Panc1 (cell line): ENCODE results near the gene SUFU. TPM values are rescaled to one million over a fixed set of nuclear protein-coding genes. Genes with fewer than 3 reads are reported as not detected.

Experiments used
- ATAC-seq: fragments of 200-7000 bp; cut with Tn5 transposase; 2 replicates; pipeline ENCODE4 v1.9.1; 2020; ENCODE audit warnings: mild to moderate bottlenecking, moderate library complexity
- BruUV-seq: library from RNA; stranded (reverse); fragments of 400-500 nt; replicated peaks from 2 replicates; lab custom pipeline; 2021; lab: Mats Ljungman, UMichigan
- CTCF ChIA-PET: fragments of 300-600 bp; sonication (Branson Sonifier 250); formaldehyde crosslinking; loops from one replicate; lab custom pipeline; 2022; ENCODE audit warnings: antibody characterized with exemption; lab: Charles Lee
- POLR2A ChIA-PET: fragments of 300-600 bp; sonication (Branson Sonifier 250); formaldehyde crosslinking; loops from one replicate; lab custom pipeline; 2022; ENCODE audit warnings: antibody characterized with exemption; lab: Charles Lee
- DNase-seq: peaks from one replicate; pipeline ENCODE4 v3.0.0-alpha.2; 2010; ENCODE audit warnings: low read depth, low spot score
- H3K27ac ChIP-seq: 2 replicates; pipeline ENCODE4 v1.5.1; 2011; ENCODE audit warnings: mild to moderate bottlenecking, low read length, inconsistent platforms
- H3K27me3 ChIP-seq: fragments of 200-500 bp; sonication (Bioruptor generic); 2 replicates; pipeline ENCODE4 v1.6.0; 2014; ENCODE audit warnings: low read length, inconsistent platforms; ENCODE audit not compliant: control insufficient read depth, insufficient read depth
- H3K36me3 ChIP-seq: fragments of 200-500 bp; sonication (Bioruptor generic); 2 replicates; pipeline ENCODE4 v1.5.1; 2014; ENCODE audit warnings: inconsistent platforms, mild to moderate bottlenecking, low read length, moderate library complexity; ENCODE audit not compliant: control insufficient read depth, insufficient read depth
- H3K4me1 ChIP-seq: 2 replicates; pipeline ENCODE4 v1.5.1; 2011; ENCODE audit warnings: inconsistent platforms, mild to moderate bottlenecking, low read length, moderate library complexity; ENCODE audit not compliant: control insufficient read depth, insufficient read depth
- H3K4me3 ChIP-seq, 2 experiments: 2 replicates each; pipeline ENCODE4 v1.5.1; 2011 to 2012; ENCODE audit warnings: low read depth in 2 of 2, low read length in 2 of 2, mild to moderate bottlenecking in 2 of 2, inconsistent platforms in 1 of 2, moderate library complexity in 1 of 2
- H3K9me3 ChIP-seq: fragments of 200-500 bp; sonication (Bioruptor generic); 2 replicates; pipeline ENCODE4 v1.5.1; 2014; ENCODE audit warnings: low read depth, mild to moderate bottlenecking, inconsistent platforms, low read length, moderate library complexity; ENCODE audit not compliant: control insufficient read depth, insufficient read depth
- POLR2AphosphoS5 ChIP-seq: IDR thresholded peaks from 2 replicates; pipeline ENCODE4 v1.6.1; 2012; ENCODE audit warnings: mild to moderate bottlenecking, low read depth, low read length, moderate library complexity
- SIN3A ChIP-seq: IDR thresholded peaks from 2 replicates; pipeline ENCODE4 v1.6.1; 2012; ENCODE audit warnings: low read depth, mild to moderate bottlenecking, low read length, moderate library complexity, borderline replicate concordance; ENCODE audit not compliant: insufficient read depth
- TCF7L2 ChIP-seq: IDR thresholded peaks from 2 replicates; pipeline ENCODE4 v1.6.1; 2011; ENCODE audit warnings: mild to moderate bottlenecking, low read depth, low read length, inconsistent platforms
- in situ Hi-C: cut with HindIII; loops from 2 replicates; pipeline ENCODE4 v1.10.0; 2016; ENCODE audit warnings: low sequenced_read_pairs, low pct_unique_long_range_greater_than_20kb
- intact Hi-C: fragments of 100-400 bp; cut with micrococcal nuclease; formaldehyde crosslinking; loops from one replicate; pipeline ENCODE4 v1.10.0; 2022; ENCODE audit not compliant: unreplicated experiment
- total RNA-seq: library from RNA; stranded (reverse); gene quantifications from one replicate; pipeline ENCODE4 v1.2.1, GENCODE V29; 2021; ENCODE audit not compliant: unreplicated experiment
- TF ChIP-seq, protein P1 (sequence below), 2 experiments: IDR thresholded peaks; 2 replicates each; pipeline ENCODE4 v1.6.1; 2011 to 2012; ENCODE audit warnings: low read depth in 2 of 2, control low read depth in 1 of 2, low read length in 1 of 2, mild to moderate bottlenecking in 1 of 2, moderate library complexity in 1 of 2; ENCODE audit not compliant: insufficient read depth in 1 of 2
- TF ChIP-seq, protein P2 (sequence below): fragments of 450-650 bp; IDR thresholded peaks from 2 replicates; pipeline ENCODE4 v1.5.1; 2017; ENCODE audit warnings: mild to moderate bottlenecking

Gene SUFU
- total RNA-seq, 1 experiment from 2014 or later = 9.5 TPM

DNA sequence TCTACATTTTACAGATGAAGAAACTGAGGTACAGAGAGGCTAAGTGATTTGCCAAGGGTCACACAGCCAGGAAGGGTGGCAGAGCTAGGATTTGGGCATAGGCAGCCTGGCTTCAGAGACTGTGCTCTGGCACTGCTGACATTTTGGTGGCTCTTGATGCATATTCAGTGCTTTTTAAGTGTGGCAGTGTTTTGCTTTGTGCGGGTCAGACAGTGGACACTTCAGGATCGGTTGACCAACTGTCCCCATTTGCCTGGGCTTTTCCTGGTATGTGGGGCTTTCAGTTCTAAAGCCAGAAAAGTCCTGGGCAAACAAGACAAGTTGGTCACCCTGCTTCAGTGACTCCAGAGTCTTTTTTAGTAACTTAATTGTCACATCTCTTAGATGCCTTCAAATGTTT is 35.0 kb downstream of the SUFU start:
- ATAC-seq (no peak), DNase-seq (no peak)
- ChIA-PET CTCF (no interaction called here), POLR2A (no interaction called here)
- intact Hi-C loops = no loop called here
- H3K9me3 ChIP-seq = no peaks in the 10 kb centered on the region
- H3K27me3 ChIP-seq = no peaks in the 10 kb centered on the region
- no TSS peak for BruUV-seq
- no peaks in the 10 kb centered on the region for H3K4me1 ChIP-seq
- TF ChIP-seq, protein P1, sequence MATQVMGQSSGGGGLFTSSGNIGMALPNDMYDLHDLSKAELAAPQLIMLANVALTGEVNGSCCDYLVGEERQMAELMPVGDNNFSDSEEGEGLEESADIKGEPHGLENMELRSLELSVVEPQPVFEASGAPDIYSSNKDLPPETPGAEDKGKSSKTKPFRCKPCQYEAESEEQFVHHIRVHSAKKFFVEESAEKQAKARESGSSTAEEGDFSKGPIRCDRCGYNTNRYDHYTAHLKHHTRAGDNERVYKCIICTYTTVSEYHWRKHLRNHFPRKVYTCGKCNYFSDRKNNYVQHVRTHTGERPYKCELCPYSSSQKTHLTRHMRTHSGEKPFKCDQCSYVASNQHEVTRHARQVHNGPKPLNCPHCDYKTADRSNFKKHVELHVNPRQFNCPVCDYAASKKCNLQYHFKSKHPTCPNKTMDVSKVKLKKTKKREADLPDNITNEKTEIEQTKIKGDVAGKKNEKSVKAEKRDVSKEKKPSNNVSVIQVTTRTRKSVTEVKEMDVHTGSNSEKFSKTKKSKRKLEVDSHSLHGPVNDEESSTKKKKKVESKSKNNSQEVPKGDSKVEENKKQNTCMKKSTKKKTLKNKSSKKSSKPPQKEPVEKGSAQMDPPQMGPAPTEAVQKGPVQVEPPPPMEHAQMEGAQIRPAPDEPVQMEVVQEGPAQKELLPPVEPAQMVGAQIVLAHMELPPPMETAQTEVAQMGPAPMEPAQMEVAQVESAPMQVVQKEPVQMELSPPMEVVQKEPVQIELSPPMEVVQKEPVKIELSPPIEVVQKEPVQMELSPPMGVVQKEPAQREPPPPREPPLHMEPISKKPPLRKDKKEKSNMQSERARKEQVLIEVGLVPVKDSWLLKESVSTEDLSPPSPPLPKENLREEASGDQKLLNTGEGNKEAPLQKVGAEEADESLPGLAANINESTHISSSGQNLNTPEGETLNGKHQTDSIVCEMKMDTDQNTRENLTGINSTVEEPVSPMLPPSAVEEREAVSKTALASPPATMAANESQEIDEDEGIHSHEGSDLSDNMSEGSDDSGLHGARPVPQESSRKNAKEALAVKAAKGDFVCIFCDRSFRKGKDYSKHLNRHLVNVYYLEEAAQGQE (IDR thresholded peaks at IDR 0.05; ENCODE audit: insufficient read depth in 1 of 2, low read depth in 2 of 2, low read length in 1 of 2) = no peak
- TF ChIP-seq TCF7L2 (no peak), SIN3A (no peak), POLR2AphosphoS5 (no peak)
- TF ChIP-seq, protein P2, sequence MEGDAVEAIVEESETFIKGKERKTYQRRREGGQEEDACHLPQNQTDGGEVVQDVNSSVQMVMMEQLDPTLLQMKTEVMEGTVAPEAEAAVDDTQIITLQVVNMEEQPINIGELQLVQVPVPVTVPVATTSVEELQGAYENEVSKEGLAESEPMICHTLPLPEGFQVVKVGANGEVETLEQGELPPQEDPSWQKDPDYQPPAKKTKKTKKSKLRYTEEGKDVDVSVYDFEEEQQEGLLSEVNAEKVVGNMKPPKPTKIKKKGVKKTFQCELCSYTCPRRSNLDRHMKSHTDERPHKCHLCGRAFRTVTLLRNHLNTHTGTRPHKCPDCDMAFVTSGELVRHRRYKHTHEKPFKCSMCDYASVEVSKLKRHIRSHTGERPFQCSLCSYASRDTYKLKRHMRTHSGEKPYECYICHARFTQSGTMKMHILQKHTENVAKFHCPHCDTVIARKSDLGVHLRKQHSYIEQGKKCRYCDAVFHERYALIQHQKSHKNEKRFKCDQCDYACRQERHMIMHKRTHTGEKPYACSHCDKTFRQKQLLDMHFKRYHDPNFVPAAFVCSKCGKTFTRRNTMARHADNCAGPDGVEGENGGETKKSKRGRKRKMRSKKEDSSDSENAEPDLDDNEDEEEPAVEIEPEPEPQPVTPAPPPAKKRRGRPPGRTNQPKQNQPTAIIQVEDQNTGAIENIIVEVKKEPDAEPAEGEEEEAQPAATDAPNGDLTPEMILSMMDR = no peak
- no peaks in the 10 kb centered on the region for H3K36me3 ChIP-seq
- H3K27ac ChIP-seq = no peak overlapping the region
- H3K4me3 ChIP-seq = no peak overlapping the region
- in situ Hi-C loops = no loop called here

DNA sequence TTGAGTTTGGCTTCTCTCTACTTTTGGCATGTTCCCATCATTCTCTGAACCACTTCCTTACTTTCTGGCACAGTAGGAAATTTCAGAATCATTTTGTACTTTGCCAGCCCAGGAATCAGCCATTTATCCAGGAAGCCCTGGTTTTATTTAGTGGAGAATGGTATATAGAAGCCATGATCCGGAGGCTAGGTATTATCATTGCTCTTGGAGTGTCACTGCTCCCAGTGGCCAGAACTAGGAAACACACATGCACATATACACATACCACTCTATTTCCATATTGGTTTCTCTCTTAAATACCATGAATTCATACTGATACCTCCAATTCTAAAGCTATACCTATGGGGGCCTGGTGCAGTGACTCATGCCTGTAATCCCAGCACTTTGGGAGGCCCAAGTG is 36.3 kb downstream of the SUFU start:
- POLR2A ChIA-PET = no interaction called here

DNA sequence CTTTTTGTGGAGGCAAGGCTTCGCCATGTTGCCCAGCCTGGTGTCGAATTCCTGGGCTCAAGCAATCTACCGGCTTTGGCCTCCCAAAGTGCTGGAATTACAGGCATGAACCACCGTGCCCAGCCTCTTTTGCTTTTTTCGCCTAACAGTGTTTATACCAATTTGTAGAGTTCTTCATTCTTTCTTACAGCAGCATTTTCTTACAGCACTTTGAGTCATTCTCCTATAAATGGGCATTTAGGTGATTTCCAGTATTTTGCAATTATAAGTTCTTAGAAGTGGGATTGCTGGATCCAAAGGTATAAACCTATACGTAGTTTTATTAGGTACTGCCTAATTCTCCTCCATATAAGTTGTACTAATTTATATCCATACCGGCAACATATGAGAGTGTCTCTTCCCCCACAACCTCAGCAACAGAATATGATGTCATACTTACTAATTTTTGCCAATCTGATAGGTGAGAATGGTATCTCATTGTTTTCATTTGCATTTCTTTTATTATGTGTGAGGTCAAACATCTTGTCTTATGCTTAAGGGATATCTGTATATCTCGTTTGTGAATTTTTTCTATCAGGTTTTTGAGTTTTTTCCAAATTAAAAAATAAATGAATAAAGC is 39.1 kb downstream of the SUFU start:
- ChIA-PET CTCF (interaction anchor here (0.6 kb wide), 1 partner anchor 95 kb away, joined by 9 read pairs; no protein-coding TSS in a partner anchor), POLR2A (interaction anchor here (0.6 to 0.7 kb wide), 2 partner anchors 9 to 391 kb away, joined by 4 read pairs; partner anchors contain the start of gene NOLC1)
- Histone ChIP-seq H3K27me3 (no peaks in the 10 kb centered on the region), H3K27ac (no peak overlapping the region), H3K4me3 (no peak overlapping the region), H3K4me1 (no peaks in the 10 kb centered on the region), H3K9me3 (no peaks in the 10 kb centered on the region), H3K36me3 (no peaks in the 10 kb centered on the region)
- DNase-seq (no peak), ATAC-seq (no peak)
- no peak for TF ChIP-seq POLR2AphosphoS5
- TF ChIP-seq SIN3A = no peak
- no peak for TF ChIP-seq TCF7L2
- TF ChIP-seq, protein P2 = no peak
- TF ChIP-seq, protein P1 (IDR thresholded peaks at IDR 0.05; ENCODE audit: insufficient read depth in 1 of 2, low read depth in 2 of 2, low read length in 1 of 2) = no peak
- in situ Hi-C loops (no loop called here), intact Hi-C loops (no loop called here)
- no TSS peak for BruUV-seq

More for the DNA sequence above, 36.3 kb downstream of the SUFU start:
- intact Hi-C loops (no loop called here), in situ Hi-C loops (no loop called here)
- Histone ChIP-seq H3K27ac (no peak overlapping the region), H3K36me3 (no peaks in the 10 kb centered on the region), H3K27me3 (no peaks in the 10 kb centered on the region), H3K4me1 (no peaks in the 10 kb centered on the region), H3K9me3 (no peaks in the 10 kb centered on the region), H3K4me3 (no peak overlapping the region)
- BruUV-seq = no TSS peak
- CTCF ChIA-PET = interaction anchor here (0.9 kb wide), 1 partner anchor 34 kb away, joined by 3 read pairs; no protein-coding TSS in a partner anchor
- TF ChIP-seq TCF7L2 = no peak
- DNase-seq = no peak
- peak; percentile 86; the same call in 1 of the 2 replicates for ATAC-seq
